ENCODE measurements around the gene CST9L. TPM values are rescaled to one million over a fixed set of nuclear protein-coding genes. Genes with fewer than 3 reads are reported as not detected.

CST9L gene
- polyA plus RNA-seq, 4 donors: not detected

GRCh38 chr20:23546435-23547144 lies 21.7 kb downstream of the CST9L start:
- no peaks in the 10 kb centered on the region for H3K36me3 ChIP-seq (ENCODE audit: control insufficient read depth in 3 of 3, insufficient read depth in 2 of 3, low read depth in 1 of 3, low read length in 3 of 3)
- peaks cover 0 to 2% of the 10 kb centered on the region in 2 donors for H3K9me3 ChIP-seq (ENCODE audit: control insufficient read depth in 2 of 2, insufficient read depth in 1 of 2, low read depth in 1 of 2, low read length in 1 of 2)
- no peak for FAIRE-seq
- no peaks in the 10 kb centered on the region for H3K27me3 ChIP-seq (ENCODE audit: control insufficient read depth in 3 of 3, insufficient read depth in 3 of 3, low read length in 3 of 3)
- no peak for DNase-seq
- WGBS, 3 donors: 80 to 83% (median 82%) methylated on average over 12 of the region's 12 CpGs
- peaks cover 0 to 12% (median 0%) of the 10 kb centered on the region in 3 donors for H3K4me1 ChIP-seq (ENCODE audit: control insufficient read depth in 3 of 3, insufficient read depth in 2 of 3, low read depth in 1 of 3, low read length in 2 of 3)
- no peak overlapping the region for H3K4me3 ChIP-seq (ENCODE audit: low read depth in 1 of 3, low read length in 3 of 3)
- H3K27ac ChIP-seq (ENCODE audit: low read depth in 1 of 3, low read length in 2 of 3): no peak overlapping the region

- 89 to 93% (median 93%) methylated on average over 6 of the region's 6 CpGs for WGBS, 3 donors
- H3K27me3 ChIP-seq (ENCODE audit: control insufficient read depth in 3 of 3, insufficient read depth in 3 of 3, low read length in 3 of 3): no peaks in the 10 kb centered on the region
- no peak overlapping the region for H3K27ac ChIP-seq (ENCODE audit: low read depth in 1 of 3, low read length in 2 of 3)
- no peak for FAIRE-seq
- no peak for DNase-seq
- no peaks in the 10 kb centered on the region for H3K36me3 ChIP-seq (ENCODE audit: control insufficient read depth in 3 of 3, insufficient read depth in 2 of 3, low read depth in 1 of 3, low read length in 3 of 3)
- peaks cover 0 to 2% of the 10 kb centered on the region in 2 donors for H3K9me3 ChIP-seq (ENCODE audit: control insufficient read depth in 2 of 2, insufficient read depth in 1 of 2, low read depth in 1 of 2, low read length in 1 of 2)
- H3K4me3 ChIP-seq (ENCODE audit: low read depth in 1 of 3, low read length in 3 of 3): no peak overlapping the region
- H3K4me1 ChIP-seq (ENCODE audit: control insufficient read depth in 3 of 3, insufficient read depth in 2 of 3, low read depth in 1 of 3, low read length in 2 of 3): peaks cover 0 to 12% (median 0%) of the 10 kb centered on the region in 3 donors
Measured at GRCh38 chr20:23544133-23544532, 24.2 kb downstream of the CST9L start.

GRCh38 chr20:23542801-23543200 lies 25.5 kb downstream of the CST9L start:
- Histone ChIP-seq H3K9me3 (ENCODE audit: control insufficient read depth in 2 of 2, insufficient read depth in 1 of 2, low read depth in 1 of 2, low read length in 1 of 2) (peaks cover 0 to 2% of the 10 kb centered on the region in 2 donors), H3K4me3 (ENCODE audit: low read depth in 1 of 3, low read length in 3 of 3) (no peak overlapping the region), H3K27ac (ENCODE audit: low read depth in 1 of 3, low read length in 2 of 3) (no peak overlapping the region), H3K27me3 (ENCODE audit: control insufficient read depth in 3 of 3, insufficient read depth in 3 of 3, low read length in 3 of 3) (no peaks in the 10 kb centered on the region), H3K4me1 (ENCODE audit: control insufficient read depth in 3 of 3, insufficient read depth in 2 of 3, low read depth in 1 of 3, low read length in 2 of 3) (peaks cover 0 to 5% (median 0%) of the 10 kb centered on the region in 3 donors), H3K36me3 (ENCODE audit: control insufficient read depth in 3 of 3, insufficient read depth in 2 of 3, low read depth in 1 of 3, low read length in 3 of 3) (no peaks in the 10 kb centered on the region)
- 43 to 52% (median 47%) methylated on average over 5 of the region's 5 CpGs for WGBS, 3 donors
- no peak for FAIRE-seq
- peak in 1 of 2 donors; percentile 46 for DNase-seq

- no peak overlapping the region for H3K4me3 ChIP-seq (ENCODE audit: low read depth in 1 of 3, low read length in 3 of 3)
- FAIRE-seq (no peak), DNase-seq (no peak)
- H3K27ac ChIP-seq (ENCODE audit: low read depth in 1 of 3, low read length in 2 of 3): no peak overlapping the region
- H3K27me3 ChIP-seq (ENCODE audit: control insufficient read depth in 3 of 3, insufficient read depth in 3 of 3, low read length in 3 of 3): no peaks in the 10 kb centered on the region
- H3K4me1 ChIP-seq (ENCODE audit: control insufficient read depth in 3 of 3, insufficient read depth in 2 of 3, low read depth in 1 of 3, low read length in 2 of 3): peaks cover 0 to 2% (median 0%) of the 10 kb centered on the region in 3 donors
- H3K36me3 ChIP-seq (ENCODE audit: control insufficient read depth in 3 of 3, insufficient read depth in 2 of 3, low read depth in 1 of 3, low read length in 3 of 3): no peaks in the 10 kb centered on the region
- 69 to 89% (median 80%) methylated on average over 2 of the region's 2 CpGs for WGBS, 3 donors
- peaks cover 0 to 2% of the 10 kb centered on the region in 2 donors for H3K9me3 ChIP-seq (ENCODE audit: control insufficient read depth in 2 of 2, insufficient read depth in 1 of 2, low read depth in 1 of 2, low read length in 1 of 2)
Measured at GRCh38 chr20:23541776-23542175, 26.5 kb downstream of the CST9L start.

- H3K36me3 ChIP-seq (ENCODE audit: control insufficient read depth in 3 of 3, insufficient read depth in 2 of 3, low read depth in 1 of 3, low read length in 3 of 3): no peaks in the 10 kb centered on the region
- WGBS, 3 donors: 13 to 28% (median 24%) methylated on average over 1 of the region's 1 CpG
- no peak overlapping the region for H3K27ac ChIP-seq (ENCODE audit: low read depth in 1 of 3, low read length in 2 of 3)
- DNase-seq: peak in 1 of 2 donors; percentile 26
- H3K27me3 ChIP-seq (ENCODE audit: control insufficient read depth in 3 of 3, insufficient read depth in 3 of 3, low read length in 3 of 3): no peaks in the 10 kb centered on the region
- no peak overlapping the region for H3K4me3 ChIP-seq (ENCODE audit: low read depth in 1 of 3, low read length in 3 of 3)
- FAIRE-seq: no peak
- peaks cover 0 to 2% of the 10 kb centered on the region in 2 donors for H3K9me3 ChIP-seq (ENCODE audit: control insufficient read depth in 2 of 2, insufficient read depth in 1 of 2, low read depth in 1 of 2, low read length in 1 of 2)
- peaks cover 0 to 2% (median 0%) of the 10 kb centered on the region in 3 donors for H3K4me1 ChIP-seq (ENCODE audit: control insufficient read depth in 3 of 3, insufficient read depth in 2 of 3, low read depth in 1 of 3, low read length in 2 of 3)
Measured at GRCh38 chr20:23541330-23541729, 27.0 kb downstream of the CST9L start.

- peaks cover 0 to 2% (median 0%) of the 10 kb centered on the region in 3 donors for H3K4me1 ChIP-seq (ENCODE audit: control insufficient read depth in 3 of 3, insufficient read depth in 2 of 3, low read depth in 1 of 3, low read length in 2 of 3)
- peaks cover 0 to 2% of the 10 kb centered on the region in 2 donors for H3K9me3 ChIP-seq (ENCODE audit: control insufficient read depth in 2 of 2, insufficient read depth in 1 of 2, low read depth in 1 of 2, low read length in 1 of 2)
- H3K27me3 ChIP-seq (ENCODE audit: control insufficient read depth in 3 of 3, insufficient read depth in 3 of 3, low read length in 3 of 3): no peaks in the 10 kb centered on the region
- no peak for FAIRE-seq
- no peaks in the 10 kb centered on the region for H3K36me3 ChIP-seq (ENCODE audit: control insufficient read depth in 3 of 3, insufficient read depth in 2 of 3, low read depth in 1 of 3, low read length in 3 of 3)
- no peak for DNase-seq
- 66 to 71% (median 69%) methylated on average over 4 of the region's 4 CpGs for WGBS, 3 donors
- H3K27ac ChIP-seq (ENCODE audit: low read depth in 1 of 3, low read length in 2 of 3): no peak overlapping the region
- no peak overlapping the region for H3K4me3 ChIP-seq (ENCODE audit: low read depth in 1 of 3, low read length in 3 of 3)
Measured at GRCh38 chr20:23540624-23541023, 27.7 kb downstream of the CST9L start.

- FAIRE-seq (no peak), DNase-seq (no peak)
- Histone ChIP-seq H3K27ac (ENCODE audit: low read depth in 1 of 3, low read length in 2 of 3) (no peak overlapping the region), H3K9me3 (ENCODE audit: control insufficient read depth in 2 of 2, insufficient read depth in 1 of 2, low read depth in 1 of 2, low read length in 1 of 2) (no peaks in the 10 kb centered on the region), H3K4me3 (ENCODE audit: low read depth in 1 of 3, low read length in 3 of 3) (no peak overlapping the region), H3K4me1 (ENCODE audit: control insufficient read depth in 3 of 3, insufficient read depth in 2 of 3, low read depth in 1 of 3, low read length in 2 of 3) (peaks cover 0 to 2% (median 0%) of the 10 kb centered on the region in 3 donors), H3K27me3 (ENCODE audit: control insufficient read depth in 3 of 3, insufficient read depth in 3 of 3, low read length in 3 of 3) (no peaks in the 10 kb centered on the region), H3K36me3 (ENCODE audit: control insufficient read depth in 3 of 3, insufficient read depth in 2 of 3, low read depth in 1 of 3, low read length in 3 of 3) (no peaks in the 10 kb centered on the region)
- WGBS, 3 donors: 70 to 76% (median 75%) methylated on average over 3 of the region's 3 CpGs
Measured at GRCh38 chr20:23537030-23537429, 31.3 kb downstream of the CST9L start.

- FAIRE-seq (no peak), DNase-seq (no peak)
- Histone ChIP-seq H3K27ac (ENCODE audit: low read depth in 1 of 3, low read length in 2 of 3) (no peak overlapping the region), H3K27me3 (ENCODE audit: control insufficient read depth in 3 of 3, insufficient read depth in 3 of 3, low read length in 3 of 3) (no peaks in the 10 kb centered on the region), H3K9me3 (ENCODE audit: control insufficient read depth in 2 of 2, insufficient read depth in 1 of 2, low read depth in 1 of 2, low read length in 1 of 2) (no peaks in the 10 kb centered on the region), H3K4me1 (ENCODE audit: control insufficient read depth in 3 of 3, insufficient read depth in 2 of 3, low read depth in 1 of 3, low read length in 2 of 3) (no peaks in the 10 kb centered on the region), H3K4me3 (ENCODE audit: low read depth in 1 of 3, low read length in 3 of 3) (no peak overlapping the region), H3K36me3 (ENCODE audit: control insufficient read depth in 3 of 3, insufficient read depth in 2 of 3, low read depth in 1 of 3, low read length in 3 of 3) (no peaks in the 10 kb centered on the region)
- WGBS, 3 donors: 55 to 68% (median 64%) methylated on average over 2 of the region's 2 CpGs
Measured at GRCh38 chr20:23536328-23536974, 31.8 kb downstream of the CST9L start.

Measured in small intestine (tissue), 7 donors.